ENCODE data around the gene TTLL11. TPM values are rescaled to one million over a fixed set of nuclear protein-coding genes. Genes with fewer than 3 reads are reported as not detected.

TTLL11 gene
- total RNA-seq, 2 experiments from 2014 or later = 3.3 to 6.9 TPM

DNA sequence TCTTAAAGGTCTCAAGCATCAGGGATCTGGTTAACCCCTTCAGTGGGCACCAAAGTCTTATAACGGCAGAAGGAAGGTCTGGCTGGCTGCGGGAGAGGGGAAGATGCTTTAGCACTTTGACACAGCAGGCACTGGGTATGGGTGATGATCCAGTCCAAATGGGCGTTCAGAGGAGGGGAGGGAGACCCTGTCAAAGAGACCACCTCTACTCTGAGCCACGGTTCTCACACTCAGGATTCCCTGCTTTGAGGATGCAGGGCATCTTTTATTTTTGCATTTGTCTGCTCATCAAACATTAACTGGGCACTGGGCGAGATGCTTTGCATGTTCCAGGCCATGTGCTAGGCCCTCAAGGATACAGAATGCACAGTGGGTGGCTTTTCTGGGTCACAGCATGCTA is 237.6 kb downstream of the TTLL11 start:
- no peaks in the 10 kb centered on the region for H3K79me2 ChIP-seq (ENCODE audit: insufficient read depth, low read depth, low read length)
- CTCF ChIA-PET (ENCODE audit: unreplicated experiment) = interaction anchor here (1.5 kb wide), 1 partner anchor 120 kb away, joined by 3 read pairs; no protein-coding TSS in a partner anchor
- POLR2A ChIA-PET = interaction anchor here (0.8 to 1.7 kb wide), 2 partner anchors 9 to 21 kb away, joined by 3 to 5 read pairs; no protein-coding TSS in a partner anchor
- TF ChIP-seq, protein P1, sequence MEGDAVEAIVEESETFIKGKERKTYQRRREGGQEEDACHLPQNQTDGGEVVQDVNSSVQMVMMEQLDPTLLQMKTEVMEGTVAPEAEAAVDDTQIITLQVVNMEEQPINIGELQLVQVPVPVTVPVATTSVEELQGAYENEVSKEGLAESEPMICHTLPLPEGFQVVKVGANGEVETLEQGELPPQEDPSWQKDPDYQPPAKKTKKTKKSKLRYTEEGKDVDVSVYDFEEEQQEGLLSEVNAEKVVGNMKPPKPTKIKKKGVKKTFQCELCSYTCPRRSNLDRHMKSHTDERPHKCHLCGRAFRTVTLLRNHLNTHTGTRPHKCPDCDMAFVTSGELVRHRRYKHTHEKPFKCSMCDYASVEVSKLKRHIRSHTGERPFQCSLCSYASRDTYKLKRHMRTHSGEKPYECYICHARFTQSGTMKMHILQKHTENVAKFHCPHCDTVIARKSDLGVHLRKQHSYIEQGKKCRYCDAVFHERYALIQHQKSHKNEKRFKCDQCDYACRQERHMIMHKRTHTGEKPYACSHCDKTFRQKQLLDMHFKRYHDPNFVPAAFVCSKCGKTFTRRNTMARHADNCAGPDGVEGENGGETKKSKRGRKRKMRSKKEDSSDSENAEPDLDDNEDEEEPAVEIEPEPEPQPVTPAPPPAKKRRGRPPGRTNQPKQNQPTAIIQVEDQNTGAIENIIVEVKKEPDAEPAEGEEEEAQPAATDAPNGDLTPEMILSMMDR (conservative IDR thresholded peaks at IDR 0.05; ENCODE audit: low read length) = no peak
- no peak for TF ChIP-seq EZH2phosphoT487 (IDR thresholded peaks at IDR 0.05; ENCODE audit: borderline replicate concordance, low read depth, low read length)
- intact Hi-C loops (cut with micrococcal nuclease; ENCODE audit: unreplicated experiment) = loop anchor here (5.0 kb wide), 1 partner anchor 137 kb away; no protein-coding TSS in a partner anchor
- BruUV-seq (replicated peaks) = no TSS peak
- H3K27ac ChIP-seq (ENCODE audit: low read depth, low read length, poor library complexity, severe bottlenecking) = no peak overlapping the region
- no peak overlapping the region for H2AFZ ChIP-seq (ENCODE audit: low read length)
- H3K4me3 ChIP-seq (ENCODE audit: low read depth, low read length, poor library complexity, severe bottlenecking) = no peak overlapping the region
- no peak overlapping the region for H3K4me2 ChIP-seq (ENCODE audit: low read length)
- H3K9me2 ChIP-seq (ENCODE audit: insufficient read depth, low read length) = no peaks in the 10 kb centered on the region
- H3K9me3 ChIP-seq (ENCODE audit: low read length) = no peaks in the 10 kb centered on the region
- DNase-seq (ENCODE audit: low spot score) = no peak
- peaks cover 23% of the 10 kb centered on the region for H3K4me1 ChIP-seq (ENCODE audit: insufficient read depth, low read length, poor library complexity, severe bottlenecking)
- no peaks in the 10 kb centered on the region for H4K20me1 ChIP-seq (ENCODE audit: insufficient read depth, low read length)
- no peaks in the 10 kb centered on the region for H3K36me3 ChIP-seq (ENCODE audit: insufficient read depth, low read length)

DNA sequence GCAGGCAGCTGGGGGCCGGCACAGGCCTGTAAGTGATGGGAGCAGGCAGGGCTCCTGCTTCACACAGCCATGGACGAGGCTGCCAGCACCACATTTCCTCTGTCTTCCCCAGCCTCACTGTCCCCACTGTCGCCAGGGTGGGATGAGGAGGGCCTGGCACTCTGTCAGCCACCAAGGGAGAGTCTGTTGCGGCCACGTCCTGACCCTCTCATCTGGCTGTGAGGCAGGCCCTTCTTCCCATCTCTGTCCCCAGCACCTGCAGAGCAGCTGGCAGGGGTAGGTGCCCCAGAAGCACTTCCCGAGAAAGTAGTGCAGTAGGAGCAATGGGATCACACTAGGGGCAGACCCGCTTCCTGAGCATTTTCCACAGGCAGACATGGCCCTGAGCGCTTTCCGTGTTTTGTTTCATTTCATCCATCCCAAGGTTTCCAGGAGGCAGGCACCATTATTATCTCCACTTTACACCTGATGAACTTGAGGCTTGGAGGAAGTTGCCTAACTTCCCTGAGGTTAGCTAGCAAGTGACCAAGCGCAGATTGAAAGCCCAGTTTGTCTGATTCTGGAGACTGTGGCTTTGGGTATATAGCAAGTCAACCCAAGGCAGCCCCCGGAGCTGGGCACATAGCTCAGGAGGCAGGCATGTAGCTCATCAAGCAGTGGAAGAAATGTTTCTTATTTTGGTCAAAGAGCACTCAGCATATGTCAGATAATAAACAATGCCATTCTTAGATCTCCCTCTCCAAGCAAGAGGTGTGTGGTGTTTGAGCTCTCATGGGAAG is 239.3 kb downstream of the TTLL11 start:
- no peak overlapping the region for H3K4me2 ChIP-seq (ENCODE audit: low read length)
- peaks cover 10% of the 10 kb centered on the region for H3K9me3 ChIP-seq (ENCODE audit: low read length)
- H3K79me2 ChIP-seq (ENCODE audit: insufficient read depth, low read depth, low read length) = no peaks in the 10 kb centered on the region
- no peak overlapping the region for H3K4me3 ChIP-seq (ENCODE audit: low read depth, low read length, poor library complexity, severe bottlenecking)
- no peak overlapping the region for H3K27ac ChIP-seq (ENCODE audit: low read depth, low read length, poor library complexity, severe bottlenecking)
- intact Hi-C loops (cut with micrococcal nuclease; ENCODE audit: unreplicated experiment) = no loop called here
- ChIA-PET CTCF (ENCODE audit: unreplicated experiment) (interaction anchor here (1.3 to 1.5 kb wide), 2 partner anchors 31 to 119 kb away, joined by 3 read pairs; no protein-coding TSS in a partner anchor), POLR2A (interaction anchor here (0.9 to 1.7 kb wide), 5 partner anchors 9 to 40 kb away, joined by 3 to 5 read pairs (median 3); no protein-coding TSS in a partner anchor)
- no peak for TF ChIP-seq EZH2phosphoT487 (IDR thresholded peaks at IDR 0.05; ENCODE audit: borderline replicate concordance, low read depth, low read length)
- TF ChIP-seq, protein P1 (conservative IDR thresholded peaks at IDR 0.05; ENCODE audit: low read length) = no peak
- no peak overlapping the region for H2AFZ ChIP-seq (ENCODE audit: low read length)
- BruUV-seq (replicated peaks) = no TSS peak
- peaks cover 2% of the 10 kb centered on the region; the same call in 1 of the 2 replicates for H3K36me3 ChIP-seq (ENCODE audit: insufficient read depth, low read length)
- DNase-seq (ENCODE audit: low spot score) = no peak
- no peaks in the 10 kb centered on the region for H3K9me2 ChIP-seq (ENCODE audit: insufficient read depth, low read length)
- H3K4me1 ChIP-seq (ENCODE audit: insufficient read depth, low read length, poor library complexity, severe bottlenecking) = peaks cover 13% of the 10 kb centered on the region
- H4K20me1 ChIP-seq (ENCODE audit: insufficient read depth, low read length) = no peaks in the 10 kb centered on the region
